Esophagus muscularis mucosa (tissue), 4 donors: ENCODE data around the gene P2RY11. TPM values are rescaled to one million over a fixed set of nuclear protein-coding genes. Genes with fewer than 3 reads are reported as not detected.

Source experiments
- DNase-seq: peaks from one replicate; pipeline ENCODE4 v3.0.0-alpha.2; 2017; ENCODE audit errors: extremely low spot score
- H3K27ac ChIP-seq, 4 donors: fragments of 200-600 bp; sonication (generic); replicated peaks in 1 of 4; 1 replicate in 3 of 4; 2 replicates in 1 of 4; pipeline ENCODE4 v1.5.1; 2016 to 2019; ENCODE audit warnings: mild to moderate bottlenecking in 1 of 4
- H3K27me3 ChIP-seq, 4 donors: fragments of 200-600 bp; sonication (generic); one replicate each; pipeline versions ENCODE4 v1.5.1 to v1.6.0; 2016 to 2019
- H3K36me3 ChIP-seq, 4 donors: fragments of 200-600 bp; sonication (generic); one replicate each; pipeline ENCODE4 v1.5.1; 2016 to 2019
- H3K4me1 ChIP-seq, 4 donors: fragments of 200-600 bp; sonication (generic); one replicate each; pipeline ENCODE4 v1.5.1; 2016 to 2019
- H3K4me3 ChIP-seq, 4 donors: fragments of 200-600 bp; sonication (generic); 1 replicate in 2 of 4; 2 replicates in 2 of 4; pipeline ENCODE4 v1.5.1; 2016 to 2019; ENCODE audit warnings: mild to moderate bottlenecking in 4 of 4, moderate library complexity in 1 of 4
- H3K9me3 ChIP-seq, 4 donors: fragments of 200-600 bp; sonication (generic); 1 replicate in 3 of 4; 2 replicates in 1 of 4; pipeline ENCODE4 v1.5.1; 2016 to 2019
- EP300 ChIP-seq: sonication (generic); formaldehyde crosslinking; IDR thresholded peaks from one replicate; pipeline ENCODE4 v1.6.1; 2017; ENCODE audit warnings: antibody characterized with exemption
- POLR2A ChIP-seq: fragments of 450-650 bp; IDR thresholded peaks from one replicate; pipeline ENCODE4 v1.6.1; 2017; ENCODE audit warnings: antibody characterized with exemption, moderate library complexity, mild to moderate bottlenecking, low read depth
- POLR2AphosphoS5 ChIP-seq, 2 donors: sonication (generic); formaldehyde crosslinking; IDR thresholded peaks; one replicate each; pipeline ENCODE4 v1.6.1; 2017; ENCODE audit warnings: antibody characterized with exemption in 2 of 2
- WGBS: methylation state at CpG from one replicate; pipeline ENCODE4 v1.1.5; 2018; 5-methylcytosine and 5-hydroxymethylcytosine counted together
- intact Hi-C: fragments of 100-400 bp; cut with DNase I; formaldehyde crosslinking; loops from one replicate; pipeline ENCODE4 v1.15.1; 2023
- total RNA-seq, 4 donors: library from RNA; depleted of rRNA; stranded (reverse); fragments of >200 nt; gene quantifications; one replicate each; pipeline versions ENCODE4 v1.1.0 to v1.2.1, GENCODE V29; 2016
- TF ChIP-seq, protein P1 (sequence below), 3 experiments: fragments of 200-600 bp in 2 of 3; fragments of 450-650 bp in 1 of 3; sonication (generic) in 2 of 3; IDR thresholded peaks; one replicate each; pipeline ENCODE4 v1.5.1; 2017 to 2019; ENCODE audit warnings: antibody characterized with exemption in 3 of 3, mild to moderate bottlenecking in 2 of 3, moderate library complexity in 1 of 3

Gene P2RY11
- total RNA-seq, 4 donors from 2014 or later: 4.9 to 11.3 (median 8.5) TPM

DNA sequence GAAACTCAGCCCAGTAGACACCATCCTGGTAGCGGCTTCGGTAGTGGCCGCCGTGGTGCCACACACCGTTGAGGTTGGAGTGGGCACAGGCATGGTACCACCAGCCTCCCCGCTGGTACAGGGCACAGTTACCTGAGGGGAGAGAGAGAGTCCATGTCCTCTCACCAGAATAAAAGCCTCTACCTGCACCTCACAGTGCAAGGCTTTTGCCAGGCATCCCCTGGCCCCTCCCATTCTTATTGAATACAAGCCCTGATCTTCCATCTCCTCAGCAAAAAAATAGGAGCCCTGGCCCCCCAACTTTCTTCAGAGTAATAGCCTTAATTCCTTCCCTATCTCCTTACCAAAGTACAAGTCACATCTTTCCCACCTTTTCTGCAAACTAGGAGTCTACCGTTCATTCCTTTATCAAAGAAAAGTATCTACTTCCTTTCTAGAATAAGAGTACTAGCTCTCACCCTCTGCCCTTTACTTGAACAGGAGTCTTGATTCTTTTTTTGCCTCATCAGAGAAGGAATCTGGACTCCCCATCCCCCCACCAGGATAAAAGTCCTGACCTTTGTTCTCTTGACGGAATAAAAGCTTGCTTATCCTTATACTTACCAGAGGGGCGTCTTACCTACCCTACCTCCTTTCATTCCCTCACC is 18.7 kb upstream of the P2RY11 start:
- Histone ChIP-seq H3K27me3 (no peaks in the 10 kb centered on the region), H3K9me3 (no peaks in the 10 kb centered on the region), H3K4me1 (peaks cover 9 to 18% (median 17%) of the 10 kb centered on the region in 4 donors), H3K36me3 (peaks cover 6 to 47% (median 37%) of the 10 kb centered on the region in 4 donors), H3K27ac (no peak overlapping the region), H3K4me3 (no peak overlapping the region)
- DNase-seq: no peak
- intact Hi-C loops: no loop called here
- TF ChIP-seq EP300 (no peak), POLR2AphosphoS5 (IDR thresholded peaks at IDR 0.05) (no peak), POLR2A (no peak)
- TF ChIP-seq, protein P1, sequence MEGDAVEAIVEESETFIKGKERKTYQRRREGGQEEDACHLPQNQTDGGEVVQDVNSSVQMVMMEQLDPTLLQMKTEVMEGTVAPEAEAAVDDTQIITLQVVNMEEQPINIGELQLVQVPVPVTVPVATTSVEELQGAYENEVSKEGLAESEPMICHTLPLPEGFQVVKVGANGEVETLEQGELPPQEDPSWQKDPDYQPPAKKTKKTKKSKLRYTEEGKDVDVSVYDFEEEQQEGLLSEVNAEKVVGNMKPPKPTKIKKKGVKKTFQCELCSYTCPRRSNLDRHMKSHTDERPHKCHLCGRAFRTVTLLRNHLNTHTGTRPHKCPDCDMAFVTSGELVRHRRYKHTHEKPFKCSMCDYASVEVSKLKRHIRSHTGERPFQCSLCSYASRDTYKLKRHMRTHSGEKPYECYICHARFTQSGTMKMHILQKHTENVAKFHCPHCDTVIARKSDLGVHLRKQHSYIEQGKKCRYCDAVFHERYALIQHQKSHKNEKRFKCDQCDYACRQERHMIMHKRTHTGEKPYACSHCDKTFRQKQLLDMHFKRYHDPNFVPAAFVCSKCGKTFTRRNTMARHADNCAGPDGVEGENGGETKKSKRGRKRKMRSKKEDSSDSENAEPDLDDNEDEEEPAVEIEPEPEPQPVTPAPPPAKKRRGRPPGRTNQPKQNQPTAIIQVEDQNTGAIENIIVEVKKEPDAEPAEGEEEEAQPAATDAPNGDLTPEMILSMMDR (IDR thresholded peaks at IDR 0.05): no peak
- 95% methylated on average over 9 of the region's 9 CpGs for WGBS

DNA sequence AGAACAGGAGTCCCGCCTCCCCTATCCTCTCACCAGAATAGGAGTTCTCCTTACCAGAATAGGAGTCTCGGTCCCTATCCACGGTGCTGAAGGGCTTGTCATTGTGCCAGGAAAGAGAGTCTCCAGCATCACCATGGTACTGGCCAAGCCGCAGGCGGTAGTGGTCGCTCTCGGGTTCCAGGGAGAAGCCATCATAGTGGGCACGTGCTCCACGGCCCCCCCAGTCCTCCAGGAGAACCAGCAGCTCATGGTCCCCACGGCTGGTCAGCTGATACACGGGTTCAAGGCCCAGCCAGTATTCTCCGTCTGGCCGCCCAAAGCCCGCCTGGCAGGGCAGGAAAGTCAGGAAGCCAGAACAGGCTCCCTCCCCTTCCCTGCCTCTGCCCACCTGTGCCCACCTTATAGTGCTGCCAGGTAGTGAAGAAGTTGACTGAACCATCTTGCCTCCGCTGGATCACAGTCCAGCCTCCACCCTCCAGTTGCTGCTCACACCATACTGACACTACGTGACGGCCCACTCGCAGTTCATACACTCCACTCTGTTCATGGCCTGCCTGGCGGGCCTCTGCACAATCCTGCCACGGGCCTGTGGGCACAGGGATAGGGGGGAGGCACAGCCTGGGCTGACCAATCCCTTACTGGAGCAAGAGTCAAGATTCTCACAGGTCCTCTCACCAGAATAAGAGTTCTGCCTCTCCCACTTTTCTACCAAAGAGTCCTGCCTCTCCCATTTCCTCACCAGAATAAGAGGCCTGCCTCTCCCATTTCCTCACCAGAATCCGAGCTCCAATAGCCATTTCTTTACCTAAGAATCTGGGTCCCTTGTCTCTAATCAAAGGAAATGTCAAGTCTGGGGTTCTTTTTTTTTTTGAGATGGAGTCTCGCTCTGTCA is 18.0 kb upstream of the P2RY11 start:
- Histone ChIP-seq H3K27me3 (no peaks in the 10 kb centered on the region), H3K9me3 (no peaks in the 10 kb centered on the region), H3K36me3 (peaks cover 6 to 47% (median 37%) of the 10 kb centered on the region in 4 donors), H3K4me3 (no peak overlapping the region), H3K4me1 (peaks cover 9 to 18% (median 17%) of the 10 kb centered on the region in 4 donors), H3K27ac (no peak overlapping the region)
- no peak for DNase-seq
- WGBS: 88% methylated on average over 17 of the region's 22 CpGs
- TF ChIP-seq, protein P1 (IDR thresholded peaks at IDR 0.05): no peak
- intact Hi-C loops: no loop called here

DNA sequence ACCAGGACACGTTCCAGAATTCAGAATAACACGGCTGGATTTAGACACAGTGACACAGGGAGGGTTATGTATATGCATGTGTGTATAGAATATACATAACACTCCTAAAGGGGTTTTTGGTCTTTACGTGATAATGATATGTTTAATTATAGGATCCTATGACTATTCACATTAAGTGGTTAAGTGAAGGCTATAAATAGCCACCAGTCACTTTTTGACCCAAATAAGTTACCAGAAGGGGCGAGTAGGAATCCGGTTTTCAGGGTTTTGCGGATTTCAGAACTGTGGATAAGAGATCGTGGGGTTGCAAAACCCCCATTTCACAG is 15.9 kb upstream of the P2RY11 start:
- intact Hi-C loops: no loop called here
- no peak for DNase-seq
- TF ChIP-seq POLR2AphosphoS5 (IDR thresholded peaks at IDR 0.05) (no peak), EP300 (no peak), POLR2A (no peak)
- TF ChIP-seq, protein P1 (IDR thresholded peaks at IDR 0.05): no peak
- no peaks in the 10 kb centered on the region for H3K27me3 ChIP-seq
- H3K27ac ChIP-seq: peak overlapping the region; percentile 70 to 83 (median 74)
- H3K36me3 ChIP-seq: peaks cover 0 to 30% (median 24%) of the 10 kb centered on the region in 4 donors
- no peaks in the 10 kb centered on the region for H3K9me3 ChIP-seq
- H3K4me1 ChIP-seq: peaks cover 9 to 18% (median 17%) of the 10 kb centered on the region in 4 donors
- H3K4me3 ChIP-seq: peak overlapping the region; percentile 53 to 57 (median 56)
- 45% methylated on average over 7 of the region's 7 CpGs for WGBS

DNA sequence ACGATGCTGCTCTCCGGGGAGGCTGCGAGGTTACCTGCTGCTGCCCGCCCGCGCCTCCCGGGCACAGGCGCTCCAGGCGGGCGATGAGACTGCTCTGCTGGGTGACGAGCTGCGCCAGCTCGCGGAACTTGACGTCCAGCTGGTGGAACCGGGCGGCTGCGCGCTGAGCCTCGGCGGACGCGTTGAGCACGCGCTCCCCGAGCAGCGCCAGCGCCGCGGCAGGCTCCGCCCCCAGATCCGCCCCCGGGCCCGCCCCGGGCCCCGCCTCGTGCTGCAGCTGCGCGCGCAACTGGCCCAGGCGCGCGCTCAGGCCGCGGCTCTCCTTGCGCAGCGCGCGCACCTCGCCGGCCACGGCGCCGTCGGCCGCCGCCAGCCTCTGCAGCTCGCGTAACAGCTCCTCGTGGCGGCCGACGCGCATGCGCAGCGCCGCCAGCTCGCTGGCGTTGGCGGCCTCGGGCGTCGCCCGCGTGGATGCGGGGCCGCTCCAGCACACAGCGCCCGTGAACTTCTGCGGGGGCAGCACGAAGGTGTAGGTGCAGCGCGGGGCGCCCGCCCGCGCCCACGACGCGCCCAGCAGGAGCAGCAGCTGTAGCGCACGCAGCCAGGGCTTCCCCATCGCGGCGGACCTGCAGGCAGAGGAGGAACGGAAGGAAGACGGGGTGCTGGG is 15.4 kb upstream of the P2RY11 start:
- H3K4me3 ChIP-seq: peak overlapping the region; percentile 53 to 57 (median 56)
- H3K36me3 ChIP-seq: peaks cover 0 to 25% (median 20%) of the 10 kb centered on the region in 4 donors
- H3K27ac ChIP-seq: peak overlapping the region; percentile 70 to 83 (median 76)
- peak; percentile 93 for DNase-seq
- intact Hi-C loops: no loop called here
- no peaks in the 10 kb centered on the region for H3K9me3 ChIP-seq
- TF ChIP-seq POLR2A: peak; percentile 9
- TF ChIP-seq EP300: no peak
- TF ChIP-seq POLR2AphosphoS5 (IDR thresholded peaks at IDR 0.05): peak; percentile 64 to 79
- TF ChIP-seq, protein P1 (IDR thresholded peaks at IDR 0.05): peak in 1 of 3 experiments; percentile 40
- peaks cover 9 to 18% (median 17%) of the 10 kb centered on the region in 4 donors for H3K4me1 ChIP-seq
- WGBS: 14% methylated on average over 10 of the region's 97 CpGs
- H3K27me3 ChIP-seq: no peaks in the 10 kb centered on the region
